HG03342 (cell line): ENCODE results near the gene SLC6A18.
"Not testable (repeated sequence)": the region's sequence is repeated elsewhere in the genome, so short reads cannot be mapped to it uniquely, and the experiment has no call there.

Source experiments
- ATAC-seq: cut with Tn5 transposase; IDR thresholded peaks from one replicate; pipeline ENCODE4 v1.9.1; 2021; ENCODE audit warnings: mild to moderate bottlenecking, moderate library complexity; ENCODE audit not compliant: unreplicated experiment

Gene SLC6A18

GRCh38 chr5:1228120-1228519 is 2.9 kb downstream of the SLC6A18 start:
- ATAC-seq = no peak

DNA sequence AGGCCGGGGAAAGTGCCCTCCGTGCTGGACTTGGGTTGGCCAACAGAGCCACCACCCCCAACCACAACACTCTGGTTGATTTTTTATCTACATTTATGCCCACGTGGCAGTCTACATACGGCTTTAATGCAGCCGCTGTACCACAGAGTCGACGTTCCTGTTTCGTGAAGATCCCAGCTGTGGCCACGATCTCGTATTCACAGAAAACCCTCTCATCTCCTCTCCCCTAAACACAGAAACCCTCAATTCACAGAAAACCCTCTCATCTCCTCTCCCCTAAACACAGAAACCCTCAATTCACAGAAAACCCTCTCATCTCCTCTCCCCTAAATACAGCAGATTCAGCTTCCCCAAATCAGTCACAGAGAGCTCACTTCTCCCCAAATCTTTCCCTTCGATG is 3.8 kb downstream of the SLC6A18 start:
- ATAC-seq = not testable (repeated sequence)

DNA sequence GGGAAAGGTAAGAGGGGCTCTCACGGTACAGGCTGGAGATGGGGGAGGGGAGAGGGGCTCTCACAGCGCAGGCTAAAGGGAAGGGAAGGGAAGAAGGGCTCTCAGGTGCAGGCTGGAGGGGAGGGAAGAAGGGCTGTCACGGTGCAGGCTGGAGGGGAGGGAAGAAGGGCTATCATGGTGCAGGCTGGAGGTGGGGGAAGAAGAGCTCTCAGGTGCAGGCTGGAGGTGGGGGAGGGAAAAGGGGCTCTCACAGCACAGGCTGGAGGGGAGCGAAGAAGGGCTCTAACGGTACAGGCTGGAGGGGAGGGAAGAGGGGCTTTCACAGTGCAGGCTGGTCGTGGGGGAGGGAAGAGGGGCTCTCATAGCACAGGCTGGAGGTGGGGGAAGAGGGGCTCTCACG is 4.6 kb downstream of the SLC6A18 start:
- ATAC-seq = no peak

DNA sequence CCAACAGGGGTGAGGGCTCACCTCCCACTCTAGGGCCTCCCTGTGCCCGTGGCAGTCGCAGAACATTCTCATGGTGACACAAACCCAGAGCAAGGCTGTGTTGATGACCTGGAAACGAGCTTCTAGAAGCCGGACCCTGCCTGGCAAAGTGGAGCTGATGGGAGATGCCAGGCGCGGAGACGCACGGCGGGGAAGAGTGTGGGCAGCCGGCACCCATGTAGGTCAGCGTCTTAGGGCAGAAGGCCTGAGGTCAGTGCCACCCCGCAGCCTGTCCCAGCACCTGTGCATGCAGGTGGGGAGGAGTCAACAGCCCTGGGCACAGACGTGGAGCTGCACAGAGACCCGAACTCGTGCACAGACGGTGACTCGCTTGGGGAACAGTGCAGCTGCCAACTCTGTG is 5.4 kb downstream of the SLC6A18 start:
- no peak for ATAC-seq

DNA sequence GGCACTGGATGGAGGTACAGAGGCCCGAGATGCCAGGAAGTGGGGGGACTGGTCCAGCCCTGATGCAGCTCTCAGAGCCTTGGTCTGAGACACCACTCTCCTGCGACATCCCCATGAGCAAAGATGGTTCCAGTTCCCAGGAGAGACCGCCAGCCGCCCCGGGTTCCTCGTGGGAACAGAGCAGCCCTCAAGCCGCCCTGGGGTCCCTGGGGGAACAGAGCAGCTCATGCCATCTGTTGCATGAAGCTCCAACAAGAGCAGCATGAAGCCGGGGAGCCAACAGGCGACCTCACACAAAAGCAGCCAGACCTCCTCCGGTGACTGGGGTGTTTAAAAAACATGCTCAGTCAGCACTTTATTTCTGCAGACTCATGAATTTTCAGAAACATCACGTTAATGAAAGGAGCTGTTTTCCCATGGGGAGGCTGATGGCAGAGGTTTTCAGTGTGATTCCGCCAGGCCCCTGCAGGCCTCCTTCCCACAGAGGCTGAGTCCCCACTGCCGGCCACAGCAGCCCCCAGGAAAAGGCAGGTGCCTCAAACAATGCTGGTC is 6.2 kb downstream of the SLC6A18 start:
- no peak for ATAC-seq

- ATAC-seq = no peak
These were observed 7.6 kb downstream of the SLC6A18 start for GRCh38 chr5:1232780-1233179.

DNA sequence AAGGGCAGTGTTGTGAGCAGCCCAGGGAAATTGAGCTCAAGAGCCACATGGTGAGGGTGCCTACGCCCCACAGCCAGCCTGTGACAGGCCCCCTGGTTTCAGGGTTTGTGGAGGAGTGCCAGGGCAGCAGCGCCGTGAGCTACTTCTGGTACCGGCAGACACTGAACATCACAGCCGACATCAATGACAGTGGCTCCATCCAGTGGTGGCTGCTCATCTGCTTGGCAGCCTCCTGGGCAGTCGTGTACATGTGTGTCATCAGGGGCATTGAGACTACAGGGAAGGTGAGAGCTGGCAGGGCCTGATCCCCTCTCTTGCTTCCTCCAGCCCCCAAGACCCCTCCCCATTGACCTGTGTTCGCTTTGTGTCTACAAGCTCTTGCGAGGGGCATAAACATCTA is 10.2 kb downstream of the SLC6A18 start:
- ATAC-seq = no peak

- no peak for ATAC-seq
These were observed 10.7 kb downstream of the SLC6A18 start for GRCh38 chr5:1235838-1236237.

GRCh38 chr5:1239505-1240251 is 14.5 kb downstream of the SLC6A18 start:
- ATAC-seq = no peak

DNA sequence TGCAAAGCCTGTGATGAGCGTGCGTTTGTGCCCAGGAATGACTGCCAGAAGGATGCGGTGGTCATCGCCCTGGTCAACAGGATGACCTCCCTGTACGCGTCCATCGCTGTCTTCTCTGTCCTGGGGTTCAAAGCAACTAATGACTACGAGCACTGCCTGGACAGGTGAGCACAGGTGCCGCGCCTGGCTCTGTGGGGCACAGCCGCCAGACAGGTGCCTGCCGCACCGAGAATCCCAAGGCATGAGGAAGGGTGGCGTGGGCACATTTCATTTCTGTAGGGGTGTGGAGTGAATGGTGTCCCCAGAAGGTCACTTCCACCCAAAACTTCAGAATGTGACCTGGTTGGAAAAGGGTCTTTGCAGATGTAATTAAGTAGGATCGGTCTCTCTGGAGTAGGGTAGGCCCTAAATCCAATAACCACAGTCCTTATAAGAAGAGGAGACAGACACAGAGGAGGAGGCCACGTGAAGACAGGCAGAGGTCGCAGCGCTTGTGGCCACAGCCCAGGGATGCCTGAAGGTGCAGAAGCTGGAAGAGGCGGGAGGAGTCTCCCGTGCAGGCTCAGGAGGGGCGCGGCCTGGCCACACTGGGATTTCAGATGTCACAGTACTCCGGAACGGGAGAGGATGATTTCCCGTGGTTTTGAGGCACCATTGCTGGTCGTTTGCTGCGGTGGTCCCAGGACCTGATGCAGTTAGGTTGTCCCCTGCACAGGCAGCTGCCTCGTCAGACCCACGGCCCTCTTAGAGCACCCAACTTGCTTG is 15.5 kb downstream of the SLC6A18 start:
- no peak for ATAC-seq

DNA sequence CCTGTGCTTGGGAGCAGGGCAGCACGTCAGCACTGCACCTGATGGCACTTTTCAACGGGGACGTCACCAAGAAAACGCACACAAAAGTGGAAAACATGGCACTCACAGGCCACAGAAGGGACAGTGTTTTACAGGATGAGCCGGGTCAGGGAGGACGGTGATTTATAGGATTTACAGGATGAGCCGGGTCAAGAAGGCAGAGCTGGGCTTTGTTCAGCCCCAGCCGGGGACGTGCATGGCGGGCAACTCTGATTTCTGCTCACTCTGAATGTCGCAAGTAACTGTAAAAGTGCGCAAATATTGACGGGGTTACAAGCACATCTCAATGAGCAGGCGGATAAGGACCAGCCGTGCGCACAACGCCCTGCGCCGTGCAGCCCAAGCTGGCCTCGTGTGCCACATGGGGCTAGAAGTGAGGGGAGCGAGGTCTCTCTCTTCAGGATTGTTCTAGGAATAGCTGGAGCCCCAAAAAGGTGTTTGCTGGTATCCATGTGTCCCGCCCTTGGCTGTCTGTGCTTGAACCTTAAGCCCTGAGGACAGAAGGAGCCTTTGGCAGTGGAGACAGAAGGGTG is 16.4 kb downstream of the SLC6A18 start:
- no peak for ATAC-seq

GRCh38 chr5:1242733-1243486 is 17.7 kb downstream of the SLC6A18 start:
- no peak for ATAC-seq

GRCh38 chr5:1243487-1244130 is 18.4 kb downstream of the SLC6A18 start:
- ATAC-seq = no peak

DNA sequence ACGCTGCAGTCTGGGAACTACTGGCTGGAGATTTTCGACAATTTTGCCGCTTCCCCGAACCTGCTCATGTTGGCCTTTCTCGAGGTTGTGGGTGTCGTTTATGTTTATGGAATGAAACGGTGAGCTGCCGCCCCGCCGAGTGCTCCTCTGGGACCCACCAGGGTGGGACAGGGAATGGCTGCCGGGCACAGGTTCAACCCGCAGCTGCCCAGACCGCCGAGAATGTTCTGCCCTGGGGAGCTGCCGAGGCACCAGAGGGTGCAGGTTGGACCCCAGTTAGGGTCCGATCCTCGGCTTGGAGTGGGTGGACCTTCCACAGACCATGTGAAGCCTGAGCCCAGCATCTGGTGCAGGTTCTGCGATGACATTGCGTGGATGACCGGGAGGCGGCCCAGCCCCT is 19.1 kb downstream of the SLC6A18 start:
- ATAC-seq = no peak

- ATAC-seq = no peak
These were observed 19.8 kb downstream of the SLC6A18 start for GRCh38 chr5:1244976-1245375.

- no peak for ATAC-seq
These were observed 20.9 kb downstream of the SLC6A18 start for GRCh38 chr5:1245905-1246576.

GRCh38 chr5:1246711-1247431 is 21.7 kb downstream of the SLC6A18 start:
- ATAC-seq = no peak

- no peak for ATAC-seq
These were observed 22.6 kb downstream of the SLC6A18 start for GRCh38 chr5:1247811-1248210.
